GM12891 (cell line): ENCODE results near the gene SLC9B2.

Experiments used
- PAX5 ChIP-seq: IDR thresholded peaks from 2 replicates; pipeline ENCODE4 v1.6.1; 2011; ENCODE audit warnings: low read length, moderate library complexity, mild to moderate bottlenecking; ENCODE audit not compliant: insufficient read depth, severe bottlenecking
- POLR2A ChIP-seq: IDR thresholded peaks from 2 replicates; pipeline ENCODE4 v1.6.1; 2011; ENCODE audit warnings: low read depth, low read length, control low read depth
- POLR2AphosphoS5 ChIP-seq: IDR thresholded peaks from 2 replicates; pipeline ENCODE4 v1.6.1; 2011; ENCODE audit warnings: low read depth, low read length, control low read depth
- SPI1 ChIP-seq: IDR thresholded peaks from 2 replicates; pipeline ENCODE4 v1.6.1; 2011; ENCODE audit warnings: low read depth, low read length, control low read depth
- TAF1 ChIP-seq: IDR thresholded peaks from 2 replicates; pipeline ENCODE4 v1.6.1; 2011; ENCODE audit warnings: low read depth, low read length, control low read depth

DNA sequence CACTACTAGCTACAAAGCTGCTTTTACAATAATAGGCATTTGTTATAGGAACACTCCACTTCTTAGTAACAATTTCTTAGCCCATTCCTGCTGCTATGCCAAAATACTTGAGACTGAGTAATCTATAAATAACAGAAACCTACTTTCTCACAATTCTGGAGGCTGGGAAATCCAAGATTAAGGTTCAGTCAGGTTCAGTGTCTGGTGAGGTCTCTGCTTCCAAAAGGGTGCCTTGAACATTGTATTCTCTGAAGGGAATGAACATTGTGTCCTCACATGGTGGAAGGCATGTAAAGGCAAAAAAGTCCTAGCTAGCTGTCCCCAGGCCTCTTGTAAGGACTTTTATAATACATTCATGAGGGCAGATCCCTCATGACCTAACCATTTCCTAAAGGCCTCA lies 64.0 kb downstream of the SLC9B2 start:
- TF ChIP-seq POLR2A (no peak), SPI1 (no peak), POLR2AphosphoS5 (no peak), TAF1 (no peak), PAX5 (no peak)
